Gastroesophageal sphincter (tissue), 3 donors: Measurements from ENCODE around the gene CHRNA7.
"Not testable (repeated sequence)": the region's sequence is repeated elsewhere in the genome, so short reads cannot be mapped to it uniquely, and the experiment has no call there.

Source experiments
- CTCF ChIP-seq, 4 experiments: fragments of 200-600 bp in 2 of 4; fragments of 450-650 bp in 2 of 4; sonication (generic) in 1 of 4; IDR thresholded peaks; one replicate each; pipeline ENCODE4 v1.5.1; 2017 to 2019; ENCODE audit warnings: antibody characterized with exemption in 4 of 4, mild to moderate bottlenecking in 2 of 4, moderate library complexity in 2 of 4
- POLR2A ChIP-seq, 2 donors: fragments of 450-650 bp; IDR thresholded peaks; one replicate each; pipeline ENCODE4 v1.6.1; 2017; ENCODE audit warnings: antibody characterized with exemption in 2 of 2, mild to moderate bottlenecking in 2 of 2, moderate library complexity in 1 of 2

GRCh38 chr15:32164065-32164464 lies 133.8 kb downstream of the CHRNA7 start:
- not testable (repeated sequence) for TF ChIP-seq POLR2A, CTCF (IDR thresholded peaks at IDR 0.05)
